K562 (cell line): ENCODE results near the gene CAST. TPM values are rescaled to one million over a fixed set of nuclear protein-coding genes. Genes with fewer than 3 reads are reported as not detected.
"Not testable (repeated sequence)": the region's sequence is repeated elsewhere in the genome, so short reads cannot be mapped to it uniquely, and the experiment has no call there.

Source experiments
- ATAC-seq: fragments of 200-7000 bp; cut with Tn5 transposase; 3 replicates; pipeline ENCODE4 v1.9.1; 2020; ENCODE audit warnings: moderate library complexity
- BruUV-seq: library from RNA; stranded (reverse); fragments of 400-500 nt; replicated peaks from 2 replicates; lab custom pipeline; 2021; lab: Mats Ljungman, UMichigan
- CTCF ChIA-PET: fragments of 300-600 bp; formaldehyde crosslinking; extraction: SDS; loops from one replicate; lab custom pipeline; 2021; ENCODE audit warnings: low intra/inter-chr PET ratio; lab: Yijun Ruan, JAX
- POLR2A ChIA-PET: fragments of 300-600, 350-650 bp; sonication (Branson Sonifier 250); formaldehyde crosslinking; extraction: SDS; loops from one replicate; lab custom pipeline; 2021; ENCODE audit warnings: antibody characterized with exemption, inconsistent platforms; lab: Yijun Ruan, JAX
- DNase-seq, 4 experiments: peaks; one replicate each; pipeline versions ENCODE4 v3.0.0 to v3.0.0-alpha.2; 2011 to 2018; ENCODE audit warnings: low spot score in 3 of 4, mixed read lengths in 3 of 4; ENCODE audit errors: extremely low read depth in 1 of 4
- FAIRE-seq: peaks from 2 replicates; lab custom pipeline; 2011; peaks lifted over from hg19 to GRCh38; lab: Jason Lieb, UNC
- H2AFZ ChIP-seq: 2 replicates; pipeline ENCODE4 v1.6.0; 2011; ENCODE audit warnings: low read depth, low read length, control low read depth, inconsistent platforms
- H3K27ac ChIP-seq: fragments of 200-600 bp; 3 replicates; pipeline ENCODE4 v1.8.0; 2011; ENCODE audit warnings: low read depth, mild to moderate bottlenecking, control low read depth, inconsistent platforms, low read length, moderate library complexity, mixed read lengths; ENCODE audit errors: extremely low read depth
- H3K27me3 ChIP-seq, 2 experiments: fragments of 300-600 bp in 1 of 2; 2 replicates in 1 of 2; 3 replicates in 1 of 2; pipeline versions ENCODE4 v1.6.0 to v1.8.0; 2011; ENCODE audit warnings: inconsistent platforms in 2 of 2, low read length in 2 of 2, mild to moderate bottlenecking in 1 of 2, mixed read lengths in 1 of 2, moderate library complexity in 1 of 2; ENCODE audit not compliant: control insufficient read depth in 2 of 2, insufficient read depth in 2 of 2
- H3K36me3 ChIP-seq: fragments of 300-600 bp; 3 replicates; pipeline ENCODE4 v1.8.0; 2011; ENCODE audit warnings: mild to moderate bottlenecking, low read length, inconsistent platforms; ENCODE audit not compliant: control insufficient read depth, insufficient read depth
- H3K4me1 ChIP-seq, 2 experiments: fragments of 200-600 bp in 1 of 2; replicated peaks in 1 of 2; 2 replicates in 1 of 2; 3 replicates in 1 of 2; pipeline versions ENCODE4 v1.5.1 to v1.8.0; 2011; ENCODE audit warnings: inconsistent platforms in 2 of 2, low read length in 2 of 2, mild to moderate bottlenecking in 1 of 2, mixed read lengths in 1 of 2, moderate library complexity in 1 of 2; ENCODE audit not compliant: control insufficient read depth in 2 of 2, insufficient read depth in 2 of 2
- H3K4me2 ChIP-seq: 2 replicates; pipeline ENCODE4 v1.6.1; 2011; ENCODE audit warnings: low read length, control low read depth, inconsistent platforms, mixed read lengths; ENCODE audit not compliant: insufficient read depth
- H3K4me3 ChIP-seq: fragments of 200-600 bp; sonication (generic), shearing (Covaris generic); 2 replicates; pipeline ENCODE4 v1.5.1; 2016; ENCODE audit warnings: control low read depth, inconsistent platforms
- H3K79me2 ChIP-seq: fragments of 200-600 bp; 3 replicates; pipeline ENCODE4 v1.8.0; 2011; ENCODE audit warnings: low read length, inconsistent platforms; ENCODE audit not compliant: control insufficient read depth, insufficient read depth
- H3K9ac ChIP-seq, 2 experiments: 2 replicates each; pipeline versions ENCODE4 v1.6.0 to v1.6.1; 2011; ENCODE audit warnings: low read depth in 2 of 2, low read length in 2 of 2, control low read depth in 1 of 2, inconsistent platforms in 1 of 2, mild to moderate bottlenecking in 1 of 2, mixed read lengths in 1 of 2; ENCODE audit not compliant: insufficient read depth in 1 of 2
- H3K9me1 ChIP-seq: one replicate; pipeline ENCODE4 v1.6.0; 2011; ENCODE audit warnings: inconsistent platforms, mild to moderate bottlenecking, low read length, moderate library complexity; ENCODE audit not compliant: control insufficient read depth, insufficient read depth
- H3K9me3 ChIP-seq: replicated peaks from 2 replicates; pipeline ENCODE4 v1.5.1; 2011; ENCODE audit warnings: low read depth, low read length, inconsistent platforms; ENCODE audit not compliant: control insufficient read depth, insufficient read depth
- H4K20me1 ChIP-seq: replicated peaks from 2 replicates; pipeline ENCODE4 v1.6.1; 2011; ENCODE audit warnings: low read length, inconsistent platforms, mixed read lengths; ENCODE audit not compliant: control insufficient read depth, insufficient read depth
- TAF9B ChIP-seq: fragments of 450-650 bp; IDR thresholded peaks from 2 replicates; pipeline ENCODE4 v1.6.1; 2018; ENCODE audit warnings: mild to moderate bottlenecking; ENCODE audit not compliant: partially characterized antibody
- ZFP30 ChIP-seq: fragments of 250-450 bp; sonication (Bioruptor Pico); IDR thresholded peaks from 2 replicates; pipeline ENCODE4 v1.8.0; 2022; ENCODE audit warnings: moderate library complexity, mild to moderate bottlenecking, inconsistent platforms, borderline replicate concordance
- ZNF217 ChIP-seq: sonication (generic); formaldehyde crosslinking; IDR thresholded peaks from 2 replicates; pipeline ENCODE4 v1.8.0; 2022; ENCODE audit warnings: mild to moderate bottlenecking, missing genetic modification reagents
- WGBS: fragments of 100-300 bp; shearing (Covaris generic); methylation state at CpG from one replicate; pipeline ENCODE4 v1.1.6; 2016; ENCODE audit warnings: low coverage, mixed read lengths; ENCODE audit not compliant: insufficient coverage; ENCODE audit errors: missing lambda C conversion rate; 5-methylcytosine and 5-hydroxymethylcytosine counted together
- in situ Hi-C: fragments of 300-500 bp; cut with MboI; formaldehyde crosslinking; loops from 4 replicates; pipeline ENCODE4 v1.15.0; 2018; ENCODE audit warnings: inconsistent platforms, mixed read lengths
- intact Hi-C: fragments of 100-400 bp; cut with micrococcal nuclease; formaldehyde crosslinking; loops from 2 replicates; pipeline ENCODE4 v1.14.2; 2022
- polyA plus RNA-seq, 8 experiments: library from polyadenylated mRNA; depleted of rRNA in 4 of 8; stranded (reverse) in 5 of 8; unstranded in 3 of 8; fragments of >200 nt; fragmentation: Nextera tagmentation in 2 of 8; fragmentation: Illumina TruSeq in 1 of 8; extraction: Ambion mirVana in 2 of 8; extraction: Trizol in 1 of 8; gene quantifications; 2 replicates each; pipeline versions ENCODE4 v1.2.1 to v1.2.3, GENCODE V29; 2011 to 2014; ENCODE audit warnings: inconsistent platforms in 1 of 8, missing spikeins in 1 of 8
- total RNA-seq, 7 experiments: library from RNA; depleted of rRNA in 6 of 7; stranded (reverse); fragments of >200 nt in 6 of 7; fragmentation: Illumina TruSeq in 2 of 7; extraction: Trizol in 2 of 7; gene quantifications; 2 replicates each; pipeline versions ENCODE4 v1.2.1 to v1.2.3, GENCODE V29; 2011 to 2021; ENCODE audit warnings: low replicate concordance in 1 of 7

Gene CAST
- total and polyA plus RNA-seq, 9 of the 15 experiments (the other 6 are each of a cell fraction or from before 2014, with no cell fraction given) = 55.5 to 136 (median 86.1) TPM

DNA sequence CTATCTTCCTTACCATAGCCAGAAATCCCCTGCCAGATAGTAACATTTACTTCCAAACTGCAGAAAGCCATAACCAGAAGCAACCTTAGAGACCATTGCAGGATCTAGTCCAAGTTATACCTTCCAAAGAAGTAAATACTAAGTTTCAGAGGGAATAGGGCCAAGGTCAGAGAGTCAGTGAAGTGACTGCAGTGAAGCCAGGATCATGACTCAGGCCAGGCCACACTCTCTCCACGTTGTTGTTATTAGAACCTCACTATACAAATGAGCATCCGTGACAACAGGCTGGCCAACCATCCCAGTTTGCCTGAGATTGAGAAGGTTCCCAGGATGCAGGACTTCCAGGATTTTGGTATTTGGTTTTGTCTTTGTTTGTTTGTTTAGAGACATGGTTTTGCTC is 134.3 kb downstream of the CAST start:
- intact Hi-C loops = no loop called here
- Histone ChIP-seq H3K27ac (no peak overlapping the region), H2AFZ (no peak overlapping the region), H3K36me3 (peaks cover 55% of the 10 kb centered on the region; the same call in 2 of the 3 replicates), H3K27me3 (no peaks in the 10 kb centered on the region), H3K4me2 (no peak overlapping the region)
- ATAC-seq (no peak), DNase-seq (no peak)
- POLR2A ChIA-PET = interaction anchor here (1.8 kb wide), 1 partner anchor 9 kb away, joined by 5 read pairs; no protein-coding TSS in a partner anchor
- TF ChIP-seq ZFP30 (no peak), ZNF217 (no peak), TAF9B (no peak)
- TF ChIP-seq, all 486 proteins: peak for 0
- Histone ChIP-seq H3K4me1 (no peaks in the 10 kb centered on the region), H3K9me3 (no peaks in the 10 kb centered on the region), H3K9ac (no peak overlapping the region), H4K20me1 (no peaks in the 10 kb centered on the region), H3K4me3 (no peak overlapping the region), H3K79me2 (no peaks in the 10 kb centered on the region), H3K9me1 (no peaks in the 10 kb centered on the region)
- in situ Hi-C loops = no loop called here
- FAIRE-seq = no peak
- no TSS peak for BruUV-seq
- WGBS = 58% methylated on average over 2 of the region's 2 CpGs
- CTCF ChIA-PET = no interaction called here

DNA sequence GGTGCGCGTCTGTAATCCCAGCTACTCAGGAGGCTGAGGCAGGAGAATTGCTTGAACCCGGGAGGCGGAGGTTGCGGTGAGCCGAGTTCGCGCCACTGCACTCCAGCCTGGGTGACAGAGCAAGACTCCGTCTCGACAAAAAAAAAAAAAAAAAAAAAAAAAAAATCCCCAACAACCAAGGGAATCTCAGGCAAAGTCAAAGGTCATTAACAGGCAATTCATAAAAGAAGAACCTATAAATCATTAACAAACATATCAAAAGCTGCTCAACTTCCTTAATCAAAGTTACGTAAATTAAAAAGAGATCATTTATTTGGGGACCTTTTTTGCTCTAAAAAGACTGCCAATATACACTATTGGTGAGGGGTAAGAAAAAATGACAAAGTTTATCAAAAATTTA is 139.5 kb downstream of the CAST start:
- in situ Hi-C loops, DNase-seq, H3K4me2 ChIP-seq, H3K9ac ChIP-seq, ATAC-seq, CTCF ChIA-PET, H3K9me1 ChIP-seq, H4K20me1 ChIP-seq, H3K27ac ChIP-seq, H3K79me2 ChIP-seq, H3K9me3 ChIP-seq, H3K4me1 ChIP-seq, FAIRE-seq, BruUV-seq, H3K27me3 ChIP-seq, H2AFZ ChIP-seq, POLR2A ChIA-PET, H3K4me3 ChIP-seq, intact Hi-C loops: not testable (repeated sequence)
- 100% methylated on average over 1 of the region's 11 CpGs for WGBS
- peaks cover 42% of the 10 kb centered on the region; the same call in 2 of the 3 replicates for H3K36me3 ChIP-seq
